ENCODE results near the gene CIAO1.

The CIAO1 gene

DNA sequence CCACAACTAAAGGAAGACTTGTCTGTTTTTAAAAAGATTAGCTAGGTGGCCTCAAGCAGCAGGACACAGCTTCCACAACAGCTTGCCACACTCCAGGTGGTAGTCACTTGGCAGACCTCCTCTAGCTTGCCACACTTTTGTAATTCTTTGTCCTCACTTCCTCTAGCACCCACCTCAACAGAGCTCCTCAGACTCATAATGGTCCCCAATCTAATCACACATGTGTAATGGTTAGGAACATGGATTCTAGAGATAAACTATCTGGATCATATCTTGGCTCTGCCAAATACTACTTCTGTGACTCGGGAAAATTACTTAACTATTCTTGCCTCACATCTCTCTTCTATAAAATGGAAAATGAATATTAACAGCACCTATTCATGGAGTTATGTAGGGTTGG lies 35.8 kb downstream of the CIAO1 start:
- Histone ChIP-seq H3K27me3 (ENCODE audit: low read length) (no peaks in the 10 kb centered on the region), H3F3A (ENCODE audit: insufficient read depth) (no peaks in the 10 kb centered on the region; the same call in 1 of the 2 replicates), H3K4me2 (ENCODE audit: low read depth, low read length, poor library complexity, severe bottlenecking) (no peak overlapping the region), H2AFZ (ENCODE audit: low read depth, low read length, severe bottlenecking) (no peak overlapping the region), H4K20me1 (ENCODE audit: low read depth, low read length) (no peaks in the 10 kb centered on the region), H3K27ac (ENCODE audit: low read depth, low read length) (no peak overlapping the region), H3K79me2 (ENCODE audit: insufficient read depth, low read length) (peaks cover 47% of the 10 kb centered on the region), H3K9ac (ENCODE audit: low read length) (no peak overlapping the region), H3K9me3 (ENCODE audit: insufficient read depth, low read length) (no peaks in the 10 kb centered on the region), H3K36me3 (ENCODE audit: low read length) (peaks cover 33% of the 10 kb centered on the region), H3K9me2 (replicated peaks; ENCODE audit: insufficient read depth, low read length) (no peaks in the 10 kb centered on the region), H3K4me3 (ENCODE audit: insufficient read depth, low read length, poor library complexity, severe bottlenecking) (no peak overlapping the region)
- no peak for TF ChIP-seq EZH2phosphoT487 (conservative IDR thresholded peaks at IDR 0.05; ENCODE audit: low read length)
- TF ChIP-seq, protein P1, sequence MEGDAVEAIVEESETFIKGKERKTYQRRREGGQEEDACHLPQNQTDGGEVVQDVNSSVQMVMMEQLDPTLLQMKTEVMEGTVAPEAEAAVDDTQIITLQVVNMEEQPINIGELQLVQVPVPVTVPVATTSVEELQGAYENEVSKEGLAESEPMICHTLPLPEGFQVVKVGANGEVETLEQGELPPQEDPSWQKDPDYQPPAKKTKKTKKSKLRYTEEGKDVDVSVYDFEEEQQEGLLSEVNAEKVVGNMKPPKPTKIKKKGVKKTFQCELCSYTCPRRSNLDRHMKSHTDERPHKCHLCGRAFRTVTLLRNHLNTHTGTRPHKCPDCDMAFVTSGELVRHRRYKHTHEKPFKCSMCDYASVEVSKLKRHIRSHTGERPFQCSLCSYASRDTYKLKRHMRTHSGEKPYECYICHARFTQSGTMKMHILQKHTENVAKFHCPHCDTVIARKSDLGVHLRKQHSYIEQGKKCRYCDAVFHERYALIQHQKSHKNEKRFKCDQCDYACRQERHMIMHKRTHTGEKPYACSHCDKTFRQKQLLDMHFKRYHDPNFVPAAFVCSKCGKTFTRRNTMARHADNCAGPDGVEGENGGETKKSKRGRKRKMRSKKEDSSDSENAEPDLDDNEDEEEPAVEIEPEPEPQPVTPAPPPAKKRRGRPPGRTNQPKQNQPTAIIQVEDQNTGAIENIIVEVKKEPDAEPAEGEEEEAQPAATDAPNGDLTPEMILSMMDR (IDR thresholded peaks at IDR 0.05; ENCODE audit: insufficient read depth, low read length, poor library complexity, severe bottlenecking) = no peak

DNA sequence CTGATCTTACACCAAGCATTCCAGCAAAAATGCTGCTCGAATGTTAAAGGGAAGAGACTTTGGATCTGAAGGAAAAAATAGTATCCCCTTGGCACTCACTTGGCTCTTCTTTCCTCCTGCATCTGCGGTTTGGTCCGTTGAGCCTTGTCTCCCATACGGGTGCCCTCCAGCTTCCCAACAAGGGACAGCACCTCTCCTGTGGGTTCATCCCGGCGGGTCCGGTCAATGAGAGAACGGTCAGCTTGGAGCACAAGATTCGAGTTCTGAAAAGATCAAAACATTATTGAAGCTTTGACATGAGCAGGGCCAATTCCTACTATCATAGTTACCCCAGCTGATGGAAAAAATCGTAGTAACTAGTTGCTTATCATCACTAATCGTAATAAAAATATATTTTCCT lies 38.6 kb downstream of the CIAO1 start:
- H2AFZ ChIP-seq (ENCODE audit: low read depth, low read length, severe bottlenecking) = no peak overlapping the region
- no peaks in the 10 kb centered on the region for H3K27me3 ChIP-seq (ENCODE audit: low read length)
- H3K27ac ChIP-seq (ENCODE audit: low read depth, low read length) = 0 out of 2 replicates have a peak overlapping the region, but pooled peaks have one; percentile 79
- H3K4me3 ChIP-seq (ENCODE audit: insufficient read depth, low read length, poor library complexity, severe bottlenecking) = peak overlapping the region; percentile 99
- H3K9ac ChIP-seq (ENCODE audit: low read length) = peak overlapping the region; percentile 87
- peaks cover 24% of the 10 kb centered on the region for H3K36me3 ChIP-seq (ENCODE audit: low read length)
- no peaks in the 10 kb centered on the region for H3K9me3 ChIP-seq (ENCODE audit: insufficient read depth, low read length)
- H3K9me2 ChIP-seq (replicated peaks; ENCODE audit: insufficient read depth, low read length) = no peaks in the 10 kb centered on the region
- no peaks in the 10 kb centered on the region for H4K20me1 ChIP-seq (ENCODE audit: low read depth, low read length)
- peaks cover 7% of the 10 kb centered on the region; the same call in 1 of the 2 replicates for H3F3A ChIP-seq (ENCODE audit: insufficient read depth)
- peak overlapping the region; percentile 87 for H3K4me2 ChIP-seq (ENCODE audit: low read depth, low read length, poor library complexity, severe bottlenecking)
- TF ChIP-seq, protein P1 (IDR thresholded peaks at IDR 0.05; ENCODE audit: insufficient read depth, low read length, poor library complexity, severe bottlenecking) = no peak
- TF ChIP-seq EZH2phosphoT487 (conservative IDR thresholded peaks at IDR 0.05; ENCODE audit: low read length) = no peak
- peaks cover 47% of the 10 kb centered on the region for H3K79me2 ChIP-seq (ENCODE audit: insufficient read depth, low read length)

DNA sequence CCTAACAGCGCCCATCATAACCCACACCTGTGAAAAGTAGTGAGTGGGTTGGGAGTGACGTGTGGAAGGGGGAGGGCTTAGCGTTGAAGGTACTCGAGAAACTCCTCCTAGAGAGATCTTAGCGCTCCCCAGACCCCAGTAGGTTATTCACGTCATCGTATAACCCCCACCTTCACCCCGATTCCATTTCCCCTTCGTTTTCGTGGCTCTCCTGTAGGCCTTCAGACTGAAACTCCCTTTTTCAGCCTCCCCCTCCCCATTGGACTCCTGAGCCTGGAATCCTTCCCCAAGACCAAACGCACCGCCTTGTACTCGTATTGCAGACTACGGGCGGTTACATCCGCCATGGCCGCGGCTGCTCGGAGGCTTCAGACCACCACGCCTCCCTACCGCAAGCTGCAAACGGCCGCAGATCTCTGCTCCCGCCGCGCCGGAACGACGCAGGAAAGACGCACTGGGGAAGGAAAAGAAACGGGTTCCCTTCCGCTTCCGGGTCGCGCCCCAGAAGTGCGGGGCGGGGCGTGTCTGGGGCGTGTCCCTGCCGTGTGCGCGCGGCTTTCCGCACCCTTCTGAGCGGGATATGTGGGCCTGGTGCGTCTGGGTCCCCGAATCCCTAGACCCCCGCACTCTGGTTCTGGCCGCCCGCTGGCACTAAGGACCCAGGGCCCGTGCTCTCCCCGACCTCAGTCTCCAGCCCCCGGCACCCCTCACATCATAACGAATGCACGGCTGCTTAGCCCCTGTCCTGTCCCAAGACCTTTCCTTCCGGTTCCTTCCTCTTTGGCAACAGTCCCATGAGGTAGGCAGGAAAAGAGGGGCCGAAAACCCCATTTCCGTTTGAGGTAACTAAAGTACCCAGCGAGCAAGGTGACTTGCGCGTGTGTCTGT lies 39.3 kb downstream of the CIAO1 start, which contains the start of gene SNRNP200:
TSS of gene SNRNP200 (minus strand) at position 456 of the 888 bp plus-strand sequence. CDS start at position 347, 109 bp downstream.
- H3K36me3 ChIP-seq (ENCODE audit: low read length) = peaks cover 24% of the 10 kb centered on the region
- H3K9me3 ChIP-seq (ENCODE audit: insufficient read depth, low read length) = no peaks in the 10 kb centered on the region
- H3K79me2 ChIP-seq (ENCODE audit: insufficient read depth, low read length) = peaks cover 47% of the 10 kb centered on the region
- no peaks in the 10 kb centered on the region for H3K9me2 ChIP-seq (replicated peaks; ENCODE audit: insufficient read depth, low read length)
- TF ChIP-seq, protein P1 (IDR thresholded peaks at IDR 0.05; ENCODE audit: insufficient read depth, low read length, poor library complexity, severe bottlenecking) = no peak
- no peak for TF ChIP-seq EZH2phosphoT487 (conservative IDR thresholded peaks at IDR 0.05; ENCODE audit: low read length)
- H3K27ac ChIP-seq (ENCODE audit: low read depth, low read length) = peak within 1 kb of the TSS; percentile 79
- H3K27me3 ChIP-seq (ENCODE audit: low read length) = no peaks in the 10 kb centered on the region
- peak within 1 kb of the TSS; percentile 87 for H3K4me2 ChIP-seq (ENCODE audit: low read depth, low read length, poor library complexity, severe bottlenecking)
- H4K20me1 ChIP-seq (ENCODE audit: low read depth, low read length) = no peaks in the 10 kb centered on the region
- peak within 1 kb of the TSS; percentile 74 for H2AFZ ChIP-seq (ENCODE audit: low read depth, low read length, severe bottlenecking)
- H3K9ac ChIP-seq (ENCODE audit: low read length) = peak within 1 kb of the TSS; percentile 87
- H3K4me3 ChIP-seq (ENCODE audit: insufficient read depth, low read length, poor library complexity, severe bottlenecking) = peak within 1 kb of the TSS; percentile 99
- peaks cover 7% of the 10 kb centered on the region; the same call in 1 of the 2 replicates for H3F3A ChIP-seq (ENCODE audit: insufficient read depth)
